ENCODE data around the gene PAX6.

Gene PAX6

DNA sequence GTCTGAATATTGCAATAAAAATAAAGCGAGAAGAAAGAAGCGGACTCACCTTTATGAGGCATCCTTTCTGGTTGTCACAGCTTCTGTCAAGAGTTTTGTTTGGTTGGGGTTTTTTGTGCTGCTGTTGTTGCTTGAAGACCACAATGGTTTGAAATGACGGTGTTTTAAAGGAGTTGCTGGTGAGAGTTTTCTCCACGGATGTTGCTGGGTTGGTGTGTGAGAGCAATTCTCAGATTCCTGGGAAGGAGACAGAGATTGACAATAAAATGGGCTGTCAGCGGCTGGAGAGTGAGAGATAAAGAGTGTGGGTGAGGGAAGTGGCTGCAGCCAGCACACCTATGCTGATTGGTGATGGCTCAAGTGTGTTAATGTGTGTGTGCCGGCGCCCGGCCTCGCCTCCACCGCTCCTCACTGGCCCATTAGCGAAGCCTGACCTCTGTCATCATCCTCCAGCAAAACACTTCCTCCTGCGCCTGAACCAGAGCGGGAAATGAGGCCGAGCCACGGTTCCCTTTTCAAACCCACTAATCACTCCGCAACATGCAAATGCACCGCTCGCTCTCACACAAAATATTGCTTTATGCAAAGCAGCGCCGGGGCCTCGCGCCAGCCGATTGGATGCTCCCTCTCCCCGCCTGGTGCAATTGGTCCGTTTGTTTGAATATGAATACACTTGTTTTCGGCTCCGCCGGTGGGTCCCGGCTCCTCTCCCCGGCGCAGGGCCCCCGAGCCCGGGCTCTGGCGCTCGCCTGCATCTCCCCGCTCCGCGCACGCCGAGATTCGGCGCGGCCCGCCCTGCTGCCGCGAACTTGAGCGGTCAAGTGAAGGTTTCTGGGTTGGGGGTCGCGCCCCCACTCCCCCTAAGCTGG is at the start of gene PAX6:
PAX6 (minus strand) TSS at position 544 of the 869 bp plus-strand sequence. CDS start 4,911 bp downstream, outside the sequence.
- DNase-seq: peak; percentile 14

GRCh38 chr11:31860391-31860790 is 49.3 kb upstream of the PAX6 start:
- no peak for DNase-seq

- DNase-seq: no peak
These were observed 45.1 kb upstream of the PAX6 start for GRCh38 chr11:31856248-31856647.

GRCh38 chr11:31855466-31855865 is 44.3 kb upstream of the PAX6 start:
- no peak for DNase-seq

GRCh38 chr11:31850365-31850764 is 39.2 kb upstream of the PAX6 start:
- no peak for DNase-seq

GRCh38 chr11:31847761-31848160 is 36.6 kb upstream of the PAX6 start:
- DNase-seq: no peak

GRCh38 chr11:31845331-31845730 is 34.2 kb upstream of the PAX6 start:
- no peak for DNase-seq

GRCh38 chr11:31844351-31844750 is 33.2 kb upstream of the PAX6 start:
- no peak for DNase-seq

GRCh38 chr11:31841435-31841834 is 30.3 kb upstream of the PAX6 start:
- DNase-seq: no peak

GRCh38 chr11:31834237-31834636 is 23.1 kb upstream of the PAX6 start:
- no peak for DNase-seq

GRCh38 chr11:31830406-31830805 is 19.3 kb upstream of the PAX6 start:
- DNase-seq: no peak

DNA sequence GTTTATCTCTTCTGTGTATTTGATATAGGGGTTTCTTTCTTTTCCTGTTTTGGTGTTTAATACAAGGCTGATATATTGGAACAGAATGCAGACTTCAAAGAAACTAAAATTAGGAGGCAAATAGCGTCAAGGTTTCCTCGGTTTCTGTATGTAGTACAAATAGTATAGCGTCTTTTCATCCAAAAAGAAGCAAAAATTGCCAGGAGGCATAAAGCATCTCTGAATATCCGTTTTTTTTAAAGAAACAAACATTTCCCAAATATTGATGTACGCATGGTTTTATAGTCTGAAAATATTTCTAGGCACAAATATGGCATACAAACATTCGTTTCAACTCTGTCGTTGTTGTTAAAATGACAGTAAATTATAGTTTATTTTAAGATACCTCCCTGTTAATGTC is 17.1 kb upstream of the PAX6 start:
- no peak for DNase-seq

DNA sequence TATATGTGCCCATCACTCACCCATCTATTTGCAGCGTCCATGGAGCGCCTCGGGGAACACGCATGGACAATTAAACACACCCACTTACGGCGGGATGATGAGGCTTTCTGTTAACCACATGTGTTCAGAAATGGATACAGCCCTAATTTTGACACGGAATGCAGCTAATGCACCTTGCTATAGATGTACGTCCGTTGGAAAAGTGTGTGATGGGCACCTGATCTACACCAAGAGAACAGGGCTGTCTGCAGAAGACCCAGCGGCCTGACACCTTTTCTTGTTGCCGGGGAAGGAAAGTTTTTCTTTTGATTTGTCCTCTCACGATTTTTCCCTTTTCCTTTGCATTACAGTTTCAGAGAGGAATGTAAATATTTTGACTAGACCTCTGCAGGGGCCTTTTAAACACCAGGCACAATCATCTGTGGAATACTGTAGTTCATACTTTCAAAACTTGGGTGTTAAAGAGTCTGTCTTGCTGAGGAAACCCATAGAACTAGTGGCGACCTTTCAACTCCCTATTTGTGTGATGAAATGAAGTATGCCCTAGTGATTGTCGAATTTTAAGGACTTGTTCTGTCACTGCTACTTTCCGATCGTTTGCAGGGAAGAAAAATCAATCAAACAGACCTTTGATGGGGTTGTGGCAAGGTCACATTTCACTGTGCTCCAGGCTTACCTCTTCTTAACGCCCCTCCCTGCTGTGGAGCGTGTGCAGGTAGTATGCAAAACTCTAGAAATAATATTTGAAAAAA is 16.5 kb upstream of the PAX6 start:
- DNase-seq: no peak

- DNase-seq: no peak
These were observed 15.7 kb upstream of the PAX6 start for GRCh38 chr11:31826536-31827438.

GRCh38 chr11:31825838-31826484 is 14.8 kb upstream of the PAX6 start:
- no peak for DNase-seq

DNA sequence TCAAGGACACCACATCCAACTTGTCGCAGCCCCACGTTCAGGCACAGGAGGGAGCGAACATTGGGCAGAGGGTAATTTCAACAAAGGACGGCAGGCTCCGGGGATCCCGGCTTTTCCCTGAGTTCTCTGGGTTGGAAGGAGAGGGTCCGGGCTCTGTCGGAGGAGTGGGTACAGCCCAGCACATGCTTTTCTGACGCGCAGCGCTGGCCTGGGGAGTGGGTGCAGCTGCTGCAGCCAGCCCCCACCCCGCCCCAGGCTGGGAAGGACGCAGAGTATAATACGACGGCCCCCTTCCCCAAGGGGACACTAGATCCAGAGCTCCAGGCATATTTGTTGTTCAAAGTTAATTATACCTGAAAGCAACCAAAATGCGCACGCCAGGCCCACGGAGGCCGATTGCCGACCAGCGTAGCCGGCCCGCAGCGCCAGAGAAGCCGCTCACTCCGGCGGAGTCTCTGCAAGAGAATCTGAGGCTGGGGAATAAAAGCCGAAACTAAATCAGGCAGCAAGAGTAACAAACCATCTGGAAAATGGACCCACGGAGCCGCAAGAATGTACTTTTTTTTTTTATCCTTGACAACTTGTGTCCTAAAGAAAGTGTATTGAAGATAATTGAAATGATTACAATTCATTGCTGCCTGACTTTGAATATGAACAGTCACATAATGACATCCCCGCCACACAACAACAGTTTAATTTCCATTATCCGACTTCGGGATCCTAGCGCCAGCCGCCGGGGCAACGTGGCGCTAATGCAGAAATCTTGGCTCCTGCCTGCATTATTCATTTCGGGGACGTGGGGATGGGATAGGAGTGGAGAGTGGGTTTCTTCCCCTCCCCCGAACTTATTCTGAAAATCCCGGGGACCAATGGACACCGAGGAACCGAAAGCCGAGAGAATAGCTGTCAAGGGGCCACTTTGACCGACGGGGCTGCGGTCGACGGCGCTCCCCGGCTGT is 14.0 kb upstream of the PAX6 start:
- no peak for DNase-seq

- no peak for DNase-seq
These were observed 13.3 kb upstream of the PAX6 start for GRCh38 chr11:31824332-31824878.

DNA sequence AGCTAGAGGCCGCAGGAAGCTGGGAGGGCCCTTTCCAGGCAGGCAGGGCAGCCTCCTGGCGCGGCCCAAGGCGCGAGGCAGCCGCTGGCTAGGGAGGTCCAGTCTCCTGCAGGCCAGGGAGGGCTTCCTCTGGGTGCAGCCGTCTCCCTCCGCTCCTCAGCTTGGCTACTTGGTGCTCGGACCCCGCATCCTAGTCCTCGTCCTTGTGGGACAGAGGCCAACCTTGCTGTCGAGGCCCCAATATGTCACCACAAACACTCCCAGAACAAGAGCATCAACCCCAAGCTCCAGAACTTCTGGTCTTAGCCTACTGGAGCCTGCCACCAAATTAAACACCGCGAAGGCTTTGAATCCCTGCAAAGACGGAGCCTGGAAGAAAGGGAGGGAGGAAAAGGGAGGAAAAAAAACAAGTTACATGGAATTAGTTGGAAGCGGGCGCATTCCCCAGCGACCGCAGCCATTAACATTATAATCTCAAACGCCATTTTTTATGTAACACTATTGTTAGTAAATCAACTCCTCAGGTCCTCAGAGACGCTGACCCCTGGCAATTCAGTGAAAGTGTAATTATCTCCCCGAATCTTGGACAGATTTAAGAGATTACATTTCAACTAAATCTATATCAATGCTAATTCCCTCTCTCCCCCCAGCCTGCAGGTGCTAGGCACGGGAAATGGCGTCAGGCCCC is 12.7 kb upstream of the PAX6 start:
- DNase-seq: no peak

GRCh38 chr11:31822927-31823643 is 12.0 kb upstream of the PAX6 start:
- DNase-seq: no peak

All from CD4-positive, alpha-beta T cell treated with Interleukin-4 for 4 hours (primary cell).